NCI-H1092 treated with DMSO at 0.1 percent for 48 hours (cell line): ENCODE measurements around the gene MTHFD1L.
A peak's percentile ranks its signal among the peaks of the same experiment; 100 is the strongest.
"Not testable (repeated sequence)": the region's sequence is repeated elsewhere in the genome, so short reads cannot be mapped to it uniquely, and the experiment has no call there.

Experiments used
- DNase-seq: peaks from one replicate; lab custom pipeline; 2025; lab: John Stamatoyannopoulos, UW

MTHFD1L gene

DNA sequence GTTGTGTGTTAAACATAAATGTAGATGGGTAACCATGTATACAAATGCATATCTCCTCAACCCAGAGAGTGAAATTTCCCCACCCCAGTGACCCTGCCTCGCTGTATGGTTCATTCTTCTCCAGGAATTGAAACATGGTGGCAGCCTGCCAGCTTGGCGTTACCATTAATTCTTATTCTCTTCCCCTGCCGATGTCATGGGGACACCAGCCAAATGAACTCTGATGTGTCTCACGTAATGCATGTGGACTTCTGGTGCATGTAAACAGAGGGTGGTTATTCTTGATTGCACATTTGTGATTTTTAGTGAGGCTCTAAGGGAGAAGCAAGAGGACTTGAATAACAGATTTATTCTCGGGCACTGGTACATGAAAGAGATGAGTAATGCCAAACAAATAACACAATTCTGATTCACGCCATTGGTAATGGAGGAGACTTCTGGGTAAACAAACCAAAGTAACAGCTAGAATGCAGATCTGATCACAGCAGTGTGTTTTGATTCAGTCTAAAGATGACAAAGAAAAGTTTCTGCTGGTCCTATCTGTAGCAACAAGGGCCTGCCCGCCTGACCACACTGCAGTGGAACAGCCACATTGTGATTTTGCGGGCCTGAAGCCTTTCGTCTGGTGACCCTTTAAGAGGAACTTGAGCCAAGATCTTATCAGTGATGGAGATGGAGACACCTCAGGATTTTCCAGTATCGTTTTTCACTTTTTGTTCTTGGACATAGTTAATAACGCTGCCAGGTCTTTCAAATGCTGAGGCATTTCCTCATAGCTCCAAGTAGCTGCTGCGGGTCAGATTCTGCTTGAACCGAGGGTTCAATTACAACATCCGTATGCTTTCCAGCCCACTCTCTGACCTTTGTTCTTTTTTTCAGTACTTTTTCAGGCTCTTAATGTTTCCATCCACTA lies 202.4 kb downstream of the MTHFD1L start:
- DNase-seq, result peak; percentile 13

DNA sequence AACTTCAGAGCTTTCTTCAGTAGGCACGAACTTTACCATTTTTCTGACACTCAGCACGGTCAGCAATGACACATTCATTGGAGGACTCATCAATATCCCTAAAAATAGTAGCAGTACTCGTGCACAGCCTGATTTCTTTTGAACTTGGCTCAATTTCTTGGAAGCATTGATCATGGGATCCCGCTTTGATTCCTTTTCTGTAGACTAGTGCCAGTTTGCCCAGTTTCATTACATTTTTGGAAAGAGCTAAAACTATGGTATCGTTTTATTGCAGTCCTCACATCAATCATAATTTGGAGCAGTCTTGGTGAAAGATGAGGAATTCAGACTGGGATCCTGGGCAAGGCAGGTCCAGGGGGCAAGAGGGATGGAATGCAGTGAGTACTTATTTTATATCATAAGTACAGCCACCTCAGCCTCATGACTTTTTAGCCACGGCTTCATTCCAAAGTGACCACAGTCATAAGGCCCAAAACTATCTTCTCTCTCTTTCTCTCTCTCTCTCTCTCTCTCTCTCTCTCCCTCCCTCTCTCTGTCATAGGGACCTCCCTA lies 203.3 kb downstream of the MTHFD1L start:
- no peak for DNase-seq

DNA sequence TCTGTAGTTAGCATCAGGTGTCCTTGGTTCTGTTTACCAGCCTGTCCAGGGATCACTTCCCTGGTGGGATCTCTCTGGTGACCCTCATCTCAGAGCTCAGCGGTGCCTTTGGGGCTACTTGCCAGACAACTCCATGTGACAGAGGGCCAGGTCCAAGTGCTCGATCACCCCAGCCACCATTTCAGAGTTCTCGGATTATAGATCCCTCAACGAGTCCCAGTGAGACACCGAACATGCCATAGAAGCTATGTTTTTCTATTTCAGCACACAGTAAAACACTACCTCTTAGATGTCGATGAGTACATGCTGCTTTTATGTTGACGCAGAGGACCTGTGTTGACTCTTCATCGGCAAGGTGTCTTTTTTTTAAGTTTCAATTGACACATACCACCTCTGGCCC lies 204.1 kb downstream of the MTHFD1L start:
- DNase-seq, result no peak

DNA sequence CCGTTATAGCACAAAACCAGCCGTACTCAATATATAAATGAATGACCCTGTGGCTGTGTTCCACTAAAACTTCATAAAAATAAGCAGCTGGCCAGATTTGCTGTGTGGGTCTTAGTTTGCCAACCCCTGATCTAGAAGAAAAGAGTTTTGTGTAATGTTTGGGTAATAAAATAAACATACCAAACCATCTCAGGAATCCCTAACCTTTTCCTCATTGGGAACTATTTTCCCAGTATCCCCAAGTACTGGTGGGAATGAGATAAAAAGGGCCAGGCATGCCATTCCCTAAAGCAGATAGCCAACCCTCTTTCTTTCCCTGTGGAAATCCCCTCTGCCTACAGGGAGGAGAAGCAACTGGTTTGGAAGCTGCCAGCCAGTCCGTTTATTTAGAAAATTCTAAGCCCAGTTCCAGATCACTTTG lies 205.1 kb downstream of the MTHFD1L start:
- no peak for DNase-seq

DNA sequence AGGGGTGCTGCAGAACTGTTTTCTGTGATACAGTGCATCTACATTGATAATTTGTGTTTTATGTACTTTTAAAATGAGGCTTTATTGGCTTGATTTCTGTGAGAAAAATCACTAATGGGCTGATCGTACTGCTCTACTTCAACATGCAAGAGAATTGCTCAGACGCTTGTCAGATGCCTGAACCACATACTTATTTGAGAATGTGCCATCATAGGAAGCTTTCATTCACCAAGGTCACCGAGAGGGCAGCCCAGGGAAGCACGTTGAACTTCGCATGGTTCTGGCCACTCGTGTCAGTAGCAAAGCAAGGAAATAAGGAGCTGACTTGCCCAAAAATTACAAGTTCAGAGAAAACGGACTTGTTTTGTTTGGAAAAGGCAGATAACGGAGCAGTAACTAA lies 205.8 kb downstream of the MTHFD1L start:
- no peak for DNase-seq

DNA sequence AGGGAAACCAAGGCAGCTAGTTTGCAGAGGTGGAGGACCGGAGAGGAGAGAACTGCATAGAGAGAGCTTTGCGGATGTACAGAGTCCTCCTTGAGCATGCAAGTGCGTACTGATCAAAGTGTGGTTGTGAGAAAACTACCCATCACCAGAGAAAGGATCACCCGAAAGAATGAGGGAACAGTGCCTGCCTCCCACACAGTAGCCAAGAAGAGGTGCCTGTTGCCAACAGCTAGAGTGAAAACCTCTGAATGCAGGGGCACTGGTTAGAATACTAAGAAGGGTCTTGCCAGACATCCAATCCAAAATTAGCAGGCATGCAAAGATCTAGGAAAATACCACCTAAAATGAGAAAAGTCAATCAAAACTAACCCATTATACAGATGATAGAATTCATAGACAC lies 207.6 kb downstream of the MTHFD1L start:
- no peak for DNase-seq

DNA sequence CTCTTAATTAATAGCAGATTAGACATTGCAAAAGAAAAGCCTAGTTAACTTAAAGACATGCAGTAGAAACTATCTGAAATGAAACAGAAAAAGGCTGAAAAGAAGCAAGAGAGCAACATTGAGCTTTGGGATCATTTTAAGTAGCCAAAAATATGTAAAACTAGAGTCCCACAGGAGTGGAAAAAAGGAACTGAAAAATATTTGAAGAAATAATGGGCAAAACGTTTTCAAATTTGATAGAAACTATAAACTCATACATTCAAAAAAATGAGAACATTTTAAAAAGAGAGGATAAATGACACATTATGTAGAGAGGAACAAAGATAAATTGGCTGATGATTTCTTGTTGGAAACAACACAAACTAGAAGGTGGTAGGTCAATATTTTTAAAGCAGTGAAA lies 208.2 kb downstream of the MTHFD1L start:
- DNase-seq, result no peak

DNA sequence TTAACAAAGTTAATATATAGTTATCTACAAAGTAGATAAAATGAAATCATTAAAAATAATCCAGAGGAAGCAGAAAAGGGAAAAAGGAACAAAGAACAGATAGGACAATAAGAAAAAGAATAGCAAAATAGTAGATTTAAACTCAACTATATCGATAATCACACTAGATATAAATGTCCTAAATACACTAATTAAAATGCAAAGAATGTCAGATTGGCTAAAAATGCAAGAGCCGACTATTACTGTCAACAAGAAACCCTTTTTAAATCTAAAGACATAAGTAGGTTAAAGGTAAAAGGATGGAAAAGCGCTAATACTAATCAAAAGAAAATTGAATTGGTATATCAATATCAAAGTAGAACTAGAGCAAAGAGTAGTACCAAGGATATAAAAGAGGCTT lies 209.5 kb downstream of the MTHFD1L start:
- DNase-seq, result no peak

DNA sequence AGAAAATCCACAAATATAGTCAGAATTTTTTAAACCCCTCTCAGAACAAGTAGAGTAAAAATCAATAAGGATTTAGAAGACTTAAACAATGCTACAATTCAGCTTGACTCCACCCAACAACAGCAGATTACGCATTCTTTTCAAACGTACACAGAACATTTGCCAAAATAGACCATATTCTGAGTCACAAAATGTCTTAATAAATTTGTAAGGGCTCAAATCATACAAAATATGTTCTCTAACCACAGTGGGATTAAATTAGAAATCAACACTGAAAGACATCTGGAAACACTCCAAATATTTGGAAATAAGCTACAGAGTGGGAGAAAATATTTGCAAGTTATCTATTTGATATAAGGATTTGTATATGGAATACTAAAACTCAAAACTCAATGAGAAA lies 210.0 kb downstream of the MTHFD1L start:
- no peak for DNase-seq

DNA sequence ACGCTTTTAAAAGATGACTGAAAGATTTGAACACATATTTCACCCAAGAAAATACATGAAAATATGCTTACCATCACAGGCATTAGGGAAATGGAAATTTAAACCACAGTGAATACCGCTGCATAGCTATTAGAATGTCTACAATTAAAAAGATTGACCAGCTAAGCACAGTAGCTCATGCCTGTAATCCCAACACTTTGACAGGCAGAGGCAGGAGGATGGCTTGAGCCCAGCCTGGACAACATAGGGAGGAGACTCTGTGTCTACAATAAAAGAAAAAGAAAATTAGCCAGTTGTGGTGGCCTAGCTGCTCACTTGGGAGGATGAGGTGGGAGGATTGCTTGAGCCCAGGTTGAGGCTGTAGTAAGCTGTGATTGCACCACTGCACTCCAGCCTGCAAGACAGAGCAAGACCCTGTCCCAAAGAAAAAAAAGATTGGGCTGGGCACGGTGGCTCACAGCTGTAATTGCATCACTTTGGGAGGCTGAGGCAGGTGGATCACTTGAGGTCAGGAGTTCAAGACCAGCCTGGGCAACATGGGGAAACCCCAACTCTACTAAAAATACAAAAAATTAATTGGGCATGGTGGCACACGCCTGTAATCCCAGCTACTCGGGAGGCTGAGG lies 210.5 kb downstream of the MTHFD1L start:
- DNase-seq, result no peak

DNA sequence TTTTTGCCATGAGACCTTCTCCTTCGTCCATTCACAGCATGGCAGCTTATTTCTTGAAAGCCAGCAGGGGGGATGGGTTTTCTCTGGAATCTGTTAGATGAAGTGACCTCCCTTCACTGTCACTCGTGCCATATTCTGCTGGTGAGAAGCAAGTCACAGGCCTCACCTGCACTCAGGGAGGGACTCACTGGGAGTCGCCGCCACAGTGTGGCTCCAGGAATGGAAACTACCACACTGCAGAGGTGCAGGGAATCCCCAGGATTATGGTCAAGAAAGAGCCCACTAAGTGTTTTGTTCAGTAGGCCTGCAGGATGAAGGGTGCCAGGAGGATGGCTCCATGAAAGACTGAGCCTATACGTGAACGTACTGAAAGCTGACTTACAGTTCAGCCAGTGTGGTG lies 213.2 kb downstream of the MTHFD1L start:
- DNase-seq, result no peak

DNA sequence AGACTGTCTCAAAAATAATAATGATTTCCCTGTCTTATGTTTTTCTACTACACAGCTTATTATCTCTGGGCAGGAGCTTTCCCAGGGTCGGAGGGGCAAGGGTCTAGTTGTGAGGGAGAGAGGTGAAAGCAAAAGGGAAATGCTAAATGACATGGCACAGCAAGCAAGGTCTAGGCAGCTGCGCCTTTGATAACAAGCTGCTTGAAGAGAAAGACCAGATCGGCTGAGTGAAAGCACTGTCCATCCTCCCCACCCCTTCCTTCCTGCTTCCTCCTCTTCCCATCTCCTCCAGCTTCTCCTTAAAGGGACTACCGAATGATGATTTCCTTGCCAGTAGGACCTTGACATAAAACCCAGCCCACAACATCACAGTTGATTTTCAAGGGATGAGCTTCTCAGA lies 216.2 kb downstream of the MTHFD1L start:
- DNase-seq, result no peak

DNA sequence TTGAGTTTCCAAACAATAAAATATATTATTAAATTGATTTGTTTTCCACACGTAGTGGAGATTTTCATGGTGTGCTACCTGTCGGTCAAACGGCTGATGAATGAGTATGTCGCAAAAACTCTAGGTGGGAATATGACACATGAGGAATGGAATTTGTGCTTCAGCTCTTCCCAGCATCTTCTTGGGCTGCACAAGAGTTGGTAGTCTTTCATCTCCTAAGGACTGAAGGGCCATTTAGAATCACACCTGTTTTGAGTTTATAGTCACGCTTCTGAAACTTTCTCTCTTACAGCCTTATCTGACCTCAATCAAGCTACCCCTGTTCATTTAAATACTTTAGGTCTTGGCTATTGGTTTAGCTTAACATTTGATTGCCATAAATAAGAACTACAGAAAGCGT lies 216.6 kb downstream of the MTHFD1L start:
- DNase-seq, result no peak

DNA sequence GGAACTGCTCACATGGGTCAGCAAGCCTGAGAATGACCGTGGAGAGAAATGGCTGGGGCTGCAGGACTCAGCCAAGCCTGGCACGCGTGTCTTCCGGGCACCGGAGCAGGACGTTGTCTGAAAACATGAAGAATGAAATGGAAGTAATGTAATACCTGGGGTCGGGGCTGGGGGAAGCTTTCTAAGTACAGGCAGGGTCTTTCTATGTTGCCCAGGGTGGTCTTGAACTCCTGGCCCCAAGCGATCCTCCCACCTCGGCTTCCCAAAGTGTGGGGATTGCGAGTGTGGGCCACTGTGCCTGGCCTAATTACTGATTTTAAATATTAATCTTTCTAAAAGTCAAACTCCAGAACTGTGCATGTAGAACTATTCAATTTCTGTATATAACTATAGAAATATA lies 218.8 kb downstream of the MTHFD1L start:
- DNase-seq, result no peak

DNA sequence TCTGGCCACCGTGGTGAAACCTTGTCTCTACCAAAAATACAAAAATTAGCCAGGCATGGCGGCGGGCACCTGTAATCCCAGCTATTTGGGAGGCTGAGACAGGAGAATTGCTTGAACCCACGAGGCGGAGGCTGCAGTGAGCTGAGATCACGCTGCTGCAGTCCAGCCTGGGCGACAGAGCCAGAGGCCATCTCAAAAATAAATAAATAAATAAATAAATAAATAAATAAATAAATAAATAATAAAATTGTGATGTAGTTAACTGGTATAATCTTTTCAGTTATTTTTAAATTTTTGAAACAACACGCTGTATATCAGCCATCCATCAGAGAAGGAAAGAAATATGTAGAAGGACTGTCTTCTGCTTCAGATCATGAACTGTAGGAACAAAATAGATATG lies 221.6 kb downstream of the MTHFD1L start:
- DNase-seq, result not testable (repeated sequence)

DNA sequence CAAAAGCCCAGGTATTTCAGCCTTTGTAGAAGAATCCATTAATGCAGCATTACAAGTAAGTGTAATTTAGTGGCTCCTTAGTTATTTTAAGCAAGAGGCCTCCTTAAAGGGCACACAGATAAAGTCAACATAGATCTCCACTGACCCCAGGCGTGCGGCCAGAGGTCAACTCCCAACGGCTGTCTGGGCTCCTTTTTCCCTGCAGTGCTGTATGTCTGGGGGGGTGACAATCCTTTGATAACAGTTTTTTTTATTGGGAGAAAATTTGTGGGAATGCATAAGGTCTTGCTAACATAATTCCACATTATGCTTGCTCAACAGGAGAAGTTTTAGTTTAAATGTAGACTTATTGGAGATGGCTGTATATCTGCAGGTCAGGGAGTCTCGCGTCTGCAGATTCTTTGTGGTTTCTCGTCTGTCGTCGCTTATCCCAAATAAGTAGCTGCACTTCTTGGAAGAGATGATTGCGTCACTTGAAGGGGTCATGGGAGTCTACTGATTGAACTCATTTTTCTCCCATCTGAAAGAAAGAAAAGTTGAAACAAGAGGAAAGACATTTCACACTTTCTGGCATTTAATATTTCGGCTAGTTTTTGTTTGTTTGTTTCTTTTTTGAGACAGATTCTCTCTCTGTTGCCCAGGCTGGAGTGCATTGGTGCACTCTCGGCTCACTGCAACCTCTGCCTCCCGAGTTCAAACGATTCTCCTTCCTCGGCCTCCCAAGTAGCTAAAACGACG lies 222.5 kb downstream of the MTHFD1L start:
- no peak for DNase-seq

DNA sequence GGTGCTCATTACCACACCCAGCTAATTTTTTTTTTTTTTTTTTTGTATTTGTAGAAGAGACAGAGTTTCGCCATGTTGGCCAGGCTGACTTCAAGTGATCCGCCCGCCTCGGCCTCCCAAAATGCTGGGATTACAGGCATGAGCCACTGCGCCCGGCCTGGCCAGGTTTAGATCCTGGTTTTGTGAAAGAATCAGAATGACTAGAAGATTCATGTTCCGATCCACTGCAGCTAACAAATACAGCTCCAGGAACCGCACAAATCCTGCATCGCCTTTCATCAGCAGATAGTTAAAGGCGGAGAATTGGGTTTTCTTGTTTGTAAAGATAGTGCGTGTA lies 223.1 kb downstream of the MTHFD1L start:
- no peak for DNase-seq

DNA sequence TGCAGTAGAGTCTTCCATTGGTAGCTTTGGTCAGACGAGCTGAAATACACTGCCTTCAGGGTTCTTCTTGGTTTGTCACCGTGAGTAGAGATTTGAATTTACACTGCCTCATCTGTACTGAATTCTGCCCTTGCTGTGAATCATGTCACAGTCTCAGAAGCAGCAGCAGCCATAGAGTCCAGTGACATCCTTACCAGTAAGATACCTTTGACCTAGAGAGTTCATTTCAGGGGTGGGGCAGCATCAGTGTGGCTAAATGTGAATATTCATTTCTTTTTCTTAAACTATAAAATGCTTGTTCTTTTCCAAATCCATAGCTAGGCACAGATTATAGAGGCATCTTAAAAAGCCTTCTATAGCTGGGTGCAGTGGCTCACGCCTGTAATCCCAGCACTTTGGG lies 223.5 kb downstream of the MTHFD1L start:
- no peak for DNase-seq

DNA sequence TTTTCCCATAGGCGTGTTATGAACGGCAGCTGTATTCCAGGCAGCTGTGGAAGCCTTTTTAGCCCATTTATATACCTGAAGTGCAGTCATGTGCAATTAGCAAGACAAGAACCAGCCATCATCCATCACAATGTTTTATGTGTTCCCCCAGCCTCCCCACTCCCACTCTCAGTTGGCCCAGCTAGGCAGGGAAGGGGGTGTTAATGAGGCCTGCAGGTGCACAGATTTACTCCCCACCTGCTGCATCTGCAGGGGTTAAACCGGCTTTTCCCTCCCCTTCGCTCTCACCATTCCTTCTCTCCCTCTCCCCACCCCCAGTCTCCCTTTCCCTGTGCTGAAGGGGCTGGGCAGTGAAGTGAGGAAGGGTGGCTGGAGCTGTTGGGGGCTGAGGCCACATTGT lies 224.5 kb downstream of the MTHFD1L start:
- DNase-seq, result peak; percentile 3

DNA sequence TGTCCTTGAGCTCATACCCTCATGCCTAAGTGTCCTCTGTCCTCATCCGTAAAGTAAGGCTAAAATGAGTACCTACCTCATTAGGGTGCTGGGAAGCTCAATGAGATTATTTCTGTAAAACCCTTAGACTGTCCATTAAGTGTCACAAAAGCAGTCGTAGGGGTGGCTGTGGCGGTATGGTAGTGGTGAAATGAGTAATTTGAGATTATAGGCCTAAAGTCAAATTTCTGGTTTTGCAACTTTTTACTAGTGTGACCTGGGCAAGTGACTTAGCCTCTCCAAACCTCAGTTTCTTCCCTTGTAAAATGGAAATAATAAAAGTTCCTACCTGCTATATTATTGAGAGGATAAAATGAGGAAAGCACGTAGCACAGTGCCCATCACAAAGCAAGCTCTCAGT lies 226.1 kb downstream of the MTHFD1L start:
- DNase-seq, result no peak

DNA sequence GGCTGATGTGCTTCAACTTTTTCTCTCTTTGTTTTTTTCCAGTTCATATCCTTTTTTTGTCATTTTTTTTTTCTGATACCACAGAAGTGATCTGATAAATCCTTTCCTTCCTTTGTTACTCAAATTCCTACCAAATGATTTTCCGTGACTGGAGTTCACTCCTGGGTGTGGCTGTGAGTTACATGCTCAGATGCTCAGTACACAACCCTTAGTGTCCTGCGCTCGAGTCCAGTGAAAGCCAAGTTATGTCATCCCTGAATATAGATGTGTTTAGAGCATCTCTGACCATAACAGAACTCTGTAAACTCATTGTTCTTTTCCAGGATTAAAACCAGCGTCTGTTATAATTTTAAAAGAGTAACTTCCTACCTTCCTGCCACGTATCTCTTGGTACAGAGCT lies 227.1 kb downstream of the MTHFD1L start:
- DNase-seq, result no peak

DNA sequence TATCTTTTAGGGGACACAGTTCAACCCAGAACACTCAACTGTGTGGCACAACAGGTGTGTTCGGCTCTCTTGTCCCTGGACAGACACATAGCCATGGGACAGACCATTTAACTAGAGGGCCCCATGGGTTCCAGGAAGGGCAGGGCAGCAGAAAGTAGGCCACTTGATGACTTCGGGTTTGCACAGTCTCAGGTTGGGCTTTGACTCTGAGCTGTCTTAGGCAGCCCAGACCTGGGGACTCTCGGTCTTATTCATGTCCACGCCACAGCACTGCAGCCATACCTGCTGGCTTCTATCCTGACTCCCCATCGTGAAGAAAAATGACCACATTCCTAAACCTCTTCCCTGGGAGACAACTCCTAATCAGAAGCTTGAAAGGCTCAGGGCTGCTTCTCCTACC lies 228.2 kb downstream of the MTHFD1L start:
- DNase-seq, result no peak
